GM13977 (cell line): ENCODE data around the gene MIX23.

Experiments
- DNase-seq: peaks from one replicate; pipeline ENCODE4 v3.0.0; 2012; ENCODE audit warnings: low spot score
- CTCF ChIP-seq: IDR thresholded peaks from 2 replicates; pipeline ENCODE4 v1.5.1; 2012; ENCODE audit warnings: mild to moderate bottlenecking, control low read depth; ENCODE audit not compliant: insufficient read depth; ENCODE audit errors: extremely low read depth, missing control alignments
- in situ Hi-C: fragments of 300-500 bp; cut with MboI; formaldehyde crosslinking; loops from one replicate; pipeline ENCODE4 v1.12.0; 2022; ENCODE audit warnings: low sequenced_read_pairs, low pct_unique_long_range_greater_than_20kb, mixed read lengths, inconsistent platforms; ENCODE audit not compliant: unreplicated experiment

Gene MIX23

DNA sequence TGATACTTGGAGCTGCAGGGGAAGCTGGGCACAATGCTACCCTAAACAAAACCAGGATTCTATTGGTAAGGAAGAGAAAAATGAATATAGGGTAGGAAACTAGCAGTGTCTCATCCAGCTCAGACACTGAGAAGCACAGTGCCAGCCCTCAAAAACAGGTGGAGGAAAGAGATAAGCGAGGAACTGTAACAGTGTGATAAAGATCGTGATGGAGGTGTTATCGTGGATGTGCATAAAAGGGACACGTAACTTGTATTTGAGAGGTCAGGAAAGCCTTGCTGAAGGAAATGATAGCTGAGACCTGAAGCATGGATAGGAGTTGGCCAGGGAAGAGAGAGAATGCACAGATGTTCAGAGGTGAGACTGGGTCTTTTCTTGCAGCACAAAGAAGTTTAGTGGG is 27.4 kb downstream of the MIX23 start:
- no peak for DNase-seq
- in situ Hi-C loops = no loop called here
- TF ChIP-seq CTCF = no peak

DNA sequence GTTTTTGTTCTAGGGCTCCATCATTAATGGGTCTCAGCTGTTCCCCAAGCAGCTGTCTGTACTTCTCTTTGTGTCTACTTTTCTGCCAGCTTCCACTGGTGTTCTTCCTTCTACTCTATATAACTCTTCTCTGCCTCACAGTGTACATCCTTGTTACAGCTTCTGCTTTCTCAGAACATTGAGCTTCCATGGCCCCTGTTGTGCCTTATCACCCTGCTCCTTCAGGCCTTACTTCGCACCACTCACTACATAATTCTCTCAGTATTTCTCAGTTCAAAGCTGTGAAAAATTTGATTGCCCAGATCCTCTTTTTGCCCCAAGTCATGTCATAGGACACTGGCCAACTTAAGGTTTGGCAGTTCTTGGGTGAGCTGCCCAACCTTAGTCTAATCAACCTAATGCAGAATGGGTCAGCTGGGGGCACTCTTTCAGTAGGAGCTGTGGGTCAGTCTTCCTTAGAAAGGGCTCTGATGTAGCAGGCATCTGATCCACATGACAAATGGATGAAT is 29.1 kb downstream of the MIX23 start:
- no peak for TF ChIP-seq CTCF
- DNase-seq = no peak
- in situ Hi-C loops = no loop called here

DNA sequence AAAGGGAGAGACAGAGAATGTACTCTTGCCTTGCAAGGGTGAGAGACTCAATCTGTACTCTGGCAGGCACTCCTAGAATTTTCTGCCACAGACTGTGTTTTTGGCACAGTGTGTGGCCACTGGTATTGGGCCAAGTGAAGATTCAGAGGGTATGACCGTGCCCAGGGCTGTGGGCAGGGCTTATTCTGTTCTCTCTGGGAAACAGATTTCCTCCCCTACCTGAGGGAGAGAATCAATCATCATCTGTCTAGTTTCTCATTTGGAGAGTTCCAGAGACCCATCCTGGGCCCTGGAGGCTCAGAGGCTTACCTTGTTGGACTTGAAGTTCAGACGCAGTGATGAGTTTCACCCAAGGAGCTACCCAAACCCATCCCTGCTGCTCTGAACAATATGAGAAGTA is 29.8 kb downstream of the MIX23 start:
- no peak for TF ChIP-seq CTCF
- in situ Hi-C loops = no loop called here
- DNase-seq = no peak

GRCh38 chr3:122351612-122352011 is 31.4 kb downstream of the MIX23 start:
- no peak for DNase-seq
- in situ Hi-C loops = no loop called here
- TF ChIP-seq CTCF = no peak

DNA sequence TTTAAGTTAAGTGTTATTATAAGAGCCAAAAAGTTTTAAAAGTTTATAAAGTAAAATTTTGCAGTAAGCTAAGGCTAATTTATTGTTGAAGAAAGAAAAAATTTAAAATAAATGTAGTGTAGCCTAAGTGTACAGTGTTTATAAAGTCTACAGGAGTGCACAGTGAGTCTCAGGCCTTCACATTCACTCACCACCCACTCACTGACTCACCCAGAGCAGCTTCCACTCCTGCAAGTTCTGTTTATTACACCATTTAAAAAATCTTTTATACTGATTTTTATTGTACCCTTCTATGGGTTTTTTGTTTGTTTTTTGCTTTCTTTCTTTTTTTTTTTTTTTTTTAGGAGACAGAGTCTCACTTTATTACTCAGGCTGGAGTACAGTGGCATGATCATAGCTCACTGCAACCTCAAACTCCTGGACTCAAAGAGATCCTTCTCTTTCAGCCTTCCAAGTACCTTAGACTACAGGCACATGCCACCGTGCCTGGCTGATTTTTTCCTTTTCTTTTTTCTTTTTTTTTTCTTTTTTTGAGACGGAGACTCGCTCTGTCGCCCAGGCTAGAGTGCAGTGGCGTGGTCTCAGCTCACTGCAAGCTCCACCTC is 32.1 kb downstream of the MIX23 start:
- DNase-seq = no peak
- in situ Hi-C loops = no loop called here
- no peak for TF ChIP-seq CTCF

DNA sequence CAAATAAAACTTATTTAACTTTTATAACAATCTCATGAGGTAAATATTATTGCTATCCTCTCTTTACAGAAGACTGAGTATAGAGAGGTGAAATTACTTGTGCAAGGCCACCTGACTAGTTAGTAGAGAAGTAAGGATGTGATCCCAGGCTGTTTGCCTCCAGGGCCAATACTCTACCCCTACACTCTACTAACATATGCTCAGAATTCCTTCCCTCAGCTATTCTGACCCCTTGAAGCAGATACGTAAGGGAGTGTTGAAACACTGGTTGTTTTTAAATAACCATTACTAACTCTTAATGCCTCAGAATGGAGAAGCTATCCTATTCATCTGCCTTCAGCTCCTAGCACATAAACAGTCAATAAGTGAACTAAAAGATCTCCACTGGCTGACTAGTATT is 33.9 kb downstream of the MIX23 start:
- no peak for DNase-seq
- TF ChIP-seq CTCF = no peak
- in situ Hi-C loops = no loop called here
